Measurements from ENCODE around the gene INTS7.

DNA sequence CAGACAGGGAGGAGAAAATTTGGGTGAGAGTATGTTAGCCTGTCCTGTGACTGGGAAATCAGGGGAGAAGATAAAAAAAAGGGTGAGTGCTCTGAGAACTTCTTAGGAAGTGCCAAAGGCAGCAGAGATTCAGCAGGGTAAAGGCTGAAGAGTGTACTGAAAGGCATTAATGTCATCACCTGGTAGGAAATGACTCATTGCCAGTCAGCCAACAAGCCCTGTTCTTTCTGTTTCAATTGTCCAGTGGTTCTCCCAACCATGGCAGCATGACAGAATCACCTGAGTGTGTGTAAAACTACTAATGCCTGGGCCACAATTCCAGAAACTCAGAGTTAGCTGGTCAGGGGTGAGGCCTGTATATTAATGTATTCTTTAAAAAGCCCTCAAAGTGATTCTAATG, 83.5 kb downstream of the INTS7 start:
- TF ChIP-seq CTCF (IDR thresholded peaks at IDR 0.05) (no peak), POLR2A (IDR thresholded peaks at IDR 0.05) (no peak)
